Omental fat pad (tissue), 4 donors: ENCODE results near the gene PRICKLE1. TPM values are rescaled to one million over a fixed set of nuclear protein-coding genes. Genes with fewer than 3 reads are reported as not detected.

Experiments
- ATAC-seq: fragments of 150-250 bp; one replicate; pipeline ENCODE4 v1.9.1; 2016; ENCODE audit warnings: mild to moderate bottlenecking, moderate library complexity; ENCODE audit not compliant: low FRiP score
- DNase-seq: peaks from one replicate; pipeline ENCODE4 v3.0.0-alpha.2; 2019; ENCODE audit warnings: low spot score
- CTCF ChIP-seq, 3 donors: fragments of 450-650 bp; IDR thresholded peaks; one replicate each; pipeline ENCODE4 v1.5.1; 2016 to 2017; ENCODE audit warnings: antibody characterized with exemption in 3 of 3, mild to moderate bottlenecking in 3 of 3, moderate library complexity in 2 of 3
- total RNA-seq, 4 donors: library from RNA; depleted of rRNA; stranded (reverse); fragments of >200 nt; gene quantifications; one replicate each; pipeline ENCODE4 v1.1.0, GENCODE V29; 2016

The PRICKLE1 gene
- total RNA-seq, 4 donors from 2014 or later = 7.2 to 10.9 (median 9.3) TPM

- no peak for TF ChIP-seq CTCF (IDR thresholded peaks at IDR 0.05)
- ATAC-seq = no peak
- no peak for DNase-seq
These were observed 125.9 kb downstream of the PRICKLE1 start for GRCh38 chr12:42463671-42464070.

GRCh38 chr12:42462486-42462885 is 127.1 kb downstream of the PRICKLE1 start:
- DNase-seq (no peak), ATAC-seq (no peak)
- TF ChIP-seq CTCF (IDR thresholded peaks at IDR 0.05) = no peak

GRCh38 chr12:42459336-42459847 is 130.2 kb downstream of the PRICKLE1 start:
- no peak for TF ChIP-seq CTCF (IDR thresholded peaks at IDR 0.05)
- DNase-seq (no peak), ATAC-seq (no peak)

- ATAC-seq (no peak), DNase-seq (no peak)
- no peak for TF ChIP-seq CTCF (IDR thresholded peaks at IDR 0.05)
These were observed 131.0 kb downstream of the PRICKLE1 start for GRCh38 chr12:42458575-42458974.

GRCh38 chr12:42450248-42450647 is 139.3 kb downstream of the PRICKLE1 start:
- TF ChIP-seq CTCF (IDR thresholded peaks at IDR 0.05) = no peak
- no peak for DNase-seq
- ATAC-seq = no peak

- ATAC-seq (no peak), DNase-seq (no peak)
- no peak for TF ChIP-seq CTCF (IDR thresholded peaks at IDR 0.05)
These were observed 140.7 kb downstream of the PRICKLE1 start for GRCh38 chr12:42448841-42449240.

GRCh38 chr12:42447371-42447786 is 142.2 kb downstream of the PRICKLE1 start:
- ATAC-seq = no peak
- DNase-seq = no peak
- no peak for TF ChIP-seq CTCF (IDR thresholded peaks at IDR 0.05)
